DMS79 (cell line): Measurements from ENCODE around the gene USE1.

Experiments used
- DNase-seq: peaks from one replicate; lab custom pipeline; 2025; lab: John Stamatoyannopoulos, UW

Gene USE1

GRCh38 chr19:17259118-17259780, 44.1 kb downstream of the USE1 start:
- no peak for DNase-seq

DNA sequence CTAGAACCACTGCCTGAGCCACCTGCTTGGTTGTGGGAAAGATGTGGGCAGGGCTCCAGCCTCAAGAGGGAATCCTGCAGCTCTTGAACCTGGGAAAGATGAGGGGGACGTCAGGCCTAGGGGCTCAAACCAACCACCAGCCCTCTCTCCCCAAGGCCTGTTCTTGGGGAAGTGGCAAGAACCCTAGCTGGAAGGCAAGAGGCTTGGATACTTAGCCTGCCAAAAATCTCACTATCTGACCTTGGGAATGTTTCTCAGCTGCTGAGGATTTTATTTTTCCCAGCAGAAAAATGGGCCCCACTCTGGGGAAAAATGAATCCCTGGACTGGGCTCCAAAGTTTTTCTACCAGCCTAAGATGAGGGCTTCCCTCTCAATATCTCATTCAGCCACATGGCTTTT, 44.8 kb downstream of the USE1 start:
- DNase-seq: no peak

DNA sequence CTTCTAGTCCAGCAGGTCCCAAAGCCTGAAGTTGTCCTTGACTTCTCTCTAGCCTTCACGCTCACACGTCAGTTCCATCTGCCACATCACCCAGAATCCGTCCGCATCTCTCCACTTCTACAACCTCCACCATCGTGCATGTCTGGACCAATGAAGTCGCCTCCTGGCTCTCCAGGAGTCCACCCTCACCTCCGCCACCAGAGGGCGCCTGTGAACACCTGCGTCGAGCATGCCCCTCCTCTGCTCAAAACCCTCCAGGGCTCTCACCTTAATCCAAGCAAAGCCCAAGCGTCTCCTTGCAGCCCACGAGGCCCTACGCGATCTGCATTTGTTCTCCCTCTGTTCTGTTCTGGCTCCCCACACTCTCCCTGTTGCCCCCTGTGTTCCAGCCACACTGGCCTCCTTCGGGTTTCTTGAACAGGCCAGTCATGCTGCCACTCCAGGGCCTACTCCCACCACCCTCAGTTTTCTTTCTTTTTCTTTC, 45.7 kb downstream of the USE1 start:
- DNase-seq: peak; percentile 89

DNA sequence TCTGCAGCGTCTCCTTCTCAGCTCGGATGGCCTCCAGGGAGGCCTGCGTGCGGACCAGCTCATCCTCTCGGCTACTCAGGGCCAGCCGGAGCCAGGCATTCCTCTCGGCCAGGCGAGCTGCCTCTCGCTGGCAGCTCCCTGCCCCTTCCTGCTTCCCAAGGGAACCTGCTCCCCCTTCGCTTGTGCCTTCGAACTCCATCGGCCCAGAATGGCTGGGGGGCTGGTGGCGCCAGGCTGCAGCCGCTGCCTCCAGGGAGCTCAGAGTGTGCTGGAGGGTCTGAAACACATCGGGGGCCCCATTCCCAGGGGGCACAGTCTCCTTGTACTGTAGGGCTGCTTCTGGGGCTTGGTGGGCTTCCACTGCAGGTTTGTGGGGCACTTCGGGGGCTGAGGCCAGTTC, 47.4 kb downstream of the USE1 start:
- DNase-seq: no peak

- no peak for DNase-seq
Observed at GRCh38 chr19:17263712-17264640, 48.8 kb downstream of the USE1 start.

GRCh38 chr19:17264641-17264979, 49.5 kb downstream of the USE1 start, which contains the start of gene USHBP1:
Gene USHBP1 (minus strand): TSS chr19:17264745. CDS start chr19:17264299, 446 bp downstream.
- no peak for DNase-seq

GRCh38 chr19:17266026-17266425, 50.9 kb downstream of the USE1 start:
- DNase-seq: no peak

DNA sequence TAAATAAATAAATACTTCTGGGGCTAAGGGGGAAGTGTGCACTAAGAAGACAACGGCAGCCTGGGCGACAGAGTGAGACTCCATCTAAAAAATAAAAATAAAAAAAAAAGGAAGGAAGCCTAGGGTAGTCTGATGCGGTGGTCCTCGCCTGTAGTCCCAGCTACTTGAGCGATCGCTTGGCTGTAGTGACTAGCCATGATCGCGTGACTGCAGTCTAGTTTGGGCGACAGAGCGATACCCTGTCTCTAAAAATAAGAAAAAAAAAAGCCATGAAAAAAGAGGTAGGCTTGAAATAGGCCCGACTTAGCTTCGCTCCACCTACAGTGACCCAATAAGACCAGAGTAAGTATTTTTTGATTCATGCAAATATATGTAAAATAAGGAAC, 51.4 kb downstream of the USE1 start:
- DNase-seq: no peak

DNA sequence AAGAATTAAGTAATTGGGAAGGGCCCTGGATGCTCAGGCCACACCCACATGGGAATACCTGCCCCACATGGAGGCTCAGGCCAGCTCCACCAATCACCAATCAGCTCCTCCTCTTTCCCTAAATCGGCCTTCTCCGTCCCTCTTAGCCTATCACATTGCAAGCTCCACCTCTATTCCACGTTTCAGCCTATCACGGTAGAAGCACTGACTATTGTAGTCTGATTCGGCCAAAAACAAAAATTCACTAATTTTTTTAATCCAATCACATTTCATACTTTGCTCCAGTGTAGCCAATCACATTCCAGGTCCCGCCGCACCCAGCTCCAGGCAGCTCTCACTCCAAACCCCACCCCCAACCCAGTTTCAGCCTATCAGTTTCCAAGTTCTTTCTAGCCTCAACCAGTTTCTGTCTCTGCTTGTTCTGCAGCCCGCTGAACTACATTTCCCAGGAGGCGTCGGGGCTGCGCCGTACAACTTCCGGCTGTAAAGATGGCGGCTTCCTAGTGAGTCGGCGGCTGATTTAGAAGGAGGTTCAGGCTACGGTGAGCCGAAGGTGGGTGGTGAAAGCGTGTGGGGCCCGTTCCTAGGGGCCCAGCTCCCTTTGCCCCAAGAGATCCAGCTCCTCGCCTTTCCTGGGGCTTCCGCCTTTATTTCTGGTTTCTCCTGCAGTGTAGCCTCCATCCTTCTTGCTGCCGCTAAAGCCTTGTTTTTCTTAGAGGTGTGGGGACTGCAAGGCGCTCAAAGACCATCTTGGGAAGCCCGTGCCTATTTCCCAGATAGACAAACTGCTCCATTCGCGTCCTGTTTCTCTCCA, 52.0 kb downstream of the USE1 start, which contains the start of gene BABAM1:
Gene BABAM1 (plus strand): TSS at position 469 of the 814 bp plus-strand sequence. CDS start 1,364 bp downstream, outside the sequence.
- DNase-seq: peak; percentile 95

GRCh38 chr19:17268754-17269153, 53.6 kb downstream of the USE1 start:
- DNase-seq: no peak
